WERI-Rb-1 (cell line): Measurements from ENCODE around the gene CA11.

Source experiments
- DNase-seq: peaks from one replicate; pipeline ENCODE4 v3.0.0-alpha.2; 2020
- H3K27ac ChIP-seq: fragments of 250-450 bp; sonication (Bioruptor Pico); 2 replicates; pipeline ENCODE4 v1.5.1; 2020; ENCODE audit warnings: mild to moderate bottlenecking, moderate library complexity
- H3K27me3 ChIP-seq: fragments of 250-450 bp; sonication (Bioruptor Pico); 2 replicates; pipeline ENCODE4 v1.5.1; 2021; ENCODE audit warnings: mild to moderate bottlenecking, low read depth, moderate library complexity; ENCODE audit not compliant: insufficient read depth, severe bottlenecking
- H3K36me3 ChIP-seq: fragments of 250-450 bp; sonication (Bioruptor Pico); 2 replicates; pipeline ENCODE4 v1.5.1; 2020; ENCODE audit warnings: mild to moderate bottlenecking, moderate library complexity
- H3K4me3 ChIP-seq: 2 replicates; pipeline ENCODE4 v1.5.1; 2011; ENCODE audit warnings: low read depth, mild to moderate bottlenecking, control low read depth, low read length
- H3K9me3 ChIP-seq: fragments of 250-450 bp; sonication (Bioruptor Pico); 2 replicates; pipeline ENCODE4 v1.5.1; 2021; ENCODE audit warnings: mild to moderate bottlenecking, moderate library complexity; ENCODE audit not compliant: severe bottlenecking
- CTCF ChIP-seq: IDR thresholded peaks from 2 replicates; pipeline ENCODE4 v1.5.1; 2011; ENCODE audit warnings: low read depth, mild to moderate bottlenecking, control low read depth, inconsistent platforms, low read length

CA11 gene

GRCh38 chr19:48625891-48626327 is 20.1 kb downstream of the CA11 start:
- H3K4me3 ChIP-seq: no peak overlapping the region
- no peak overlapping the region for H3K27ac ChIP-seq
- DNase-seq: no peak
- H3K27me3 ChIP-seq: no peaks in the 10 kb centered on the region
- H3K36me3 ChIP-seq: peaks cover 29% of the 10 kb centered on the region
- no peaks in the 10 kb centered on the region for H3K9me3 ChIP-seq
- TF ChIP-seq CTCF: no peak

GRCh38 chr19:48624791-48625723 is 20.9 kb downstream of the CA11 start:
- peak; percentile 58 for DNase-seq
- Histone ChIP-seq H3K27me3 (no peaks in the 10 kb centered on the region), H3K9me3 (no peaks in the 10 kb centered on the region), H3K27ac (peak overlapping the region; percentile 85), H3K4me3 (peak overlapping the region; percentile 56), H3K36me3 (peaks cover 20% of the 10 kb centered on the region)
- no peak for TF ChIP-seq CTCF

GRCh38 chr19:48624067-48624594 is 21.9 kb downstream of the CA11 start:
- no peak for TF ChIP-seq CTCF
- Histone ChIP-seq H3K36me3 (peaks cover 12% of the 10 kb centered on the region; the same call in 1 of the 2 replicates), H3K4me3 (peak overlapping the region; percentile 56), H3K27ac (peak overlapping the region; percentile 85), H3K27me3 (no peaks in the 10 kb centered on the region), H3K9me3 (no peaks in the 10 kb centered on the region)
- DNase-seq: peak; percentile 99

GRCh38 chr19:48623556-48624066 is 22.4 kb downstream of the CA11 start:
- DNase-seq: no peak
- no peak for TF ChIP-seq CTCF
- peak overlapping the region; percentile 83 for H3K27ac ChIP-seq

GRCh38 chr19:48619692-48620585 is 26.0 kb downstream of the CA11 start:
- H3K27ac ChIP-seq: peak overlapping the region; percentile 86
- no peak for DNase-seq
- no peak for TF ChIP-seq CTCF
- H3K36me3 ChIP-seq: peaks cover 39% of the 10 kb centered on the region
- H3K27me3 ChIP-seq: no peaks in the 10 kb centered on the region
- H3K4me3 ChIP-seq: peak overlapping the region; percentile 97
- no peaks in the 10 kb centered on the region for H3K9me3 ChIP-seq

More at GRCh38 chr19:48623556-48624066, 22.4 kb downstream of the CA11 start:
- no peaks in the 10 kb centered on the region for H3K9me3 ChIP-seq
- no peaks in the 10 kb centered on the region for H3K27me3 ChIP-seq
- H3K4me3 ChIP-seq: peak overlapping the region; percentile 54
- peaks cover 12% of the 10 kb centered on the region for H3K36me3 ChIP-seq
